ENCODE measurements around the gene C5orf47.

C5orf47 gene, protein sequence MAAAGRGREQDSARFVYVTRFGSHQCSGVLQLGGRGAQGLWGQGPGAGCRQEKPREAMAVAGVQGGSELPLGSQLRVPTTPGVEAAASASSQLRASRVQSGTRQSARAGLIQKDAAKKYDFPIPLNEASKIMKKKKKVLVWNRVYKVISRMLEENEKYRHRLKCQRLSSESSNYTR

DNA sequence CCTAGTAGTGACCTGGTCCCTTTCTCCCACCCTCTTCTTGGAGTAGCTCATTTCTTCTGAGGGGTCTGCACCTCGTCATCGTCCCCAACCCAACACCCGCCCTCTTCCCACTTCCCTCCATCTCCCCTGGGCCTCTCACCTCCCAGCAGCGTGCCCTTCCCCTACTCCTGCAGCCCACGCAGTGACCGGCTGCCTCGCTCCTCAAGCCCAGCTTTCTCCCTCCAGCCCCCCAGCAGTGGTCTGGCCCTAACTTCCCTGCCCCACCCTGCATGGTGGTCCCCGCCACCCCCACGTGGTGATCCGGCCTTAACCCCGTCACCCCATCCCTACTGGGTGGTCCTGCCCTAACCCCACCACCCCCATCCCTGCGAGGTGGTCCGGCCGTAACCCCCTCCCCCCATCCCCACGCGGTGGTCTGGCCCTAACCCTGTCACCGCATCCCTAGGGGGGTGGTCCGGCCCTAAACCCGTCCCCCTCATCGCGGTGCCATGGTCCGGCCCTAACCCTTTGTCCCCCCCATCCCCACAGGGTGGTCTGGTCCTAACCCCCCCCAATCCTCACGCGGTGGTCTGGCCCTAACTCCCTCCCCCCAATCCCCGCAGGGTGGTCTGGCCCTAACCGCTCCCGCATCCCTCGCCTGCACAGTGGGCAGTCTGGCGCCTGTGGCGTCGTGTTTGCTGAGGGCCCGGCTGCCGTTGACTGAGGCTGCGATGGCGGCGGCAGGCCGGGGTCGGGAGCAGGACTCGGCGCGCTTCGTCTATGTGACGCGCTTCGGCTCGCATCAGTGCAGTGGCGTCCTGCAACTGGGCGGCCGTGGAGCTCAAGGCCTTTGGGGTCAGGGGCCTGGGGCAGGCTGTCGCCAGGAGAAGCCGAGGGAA lies at the start of gene C5orf47:
Gene C5orf47, plus strand, starts transcription at position 617 of the 878 bp plus-strand sequence. Its CDS starts 94 bp downstream, at position 711.
- H3K36me3 ChIP-seq: no peaks in the 10 kb centered on the region
- H3K9me3 ChIP-seq (replicated peaks in 1 of 11): peaks cover 0 to 13% (median 8%) of the 10 kb centered on the region in 11 experiments; a peak in 10 of 22 replicates
- no peak within 1 kb of the TSS for H3K27ac ChIP-seq
- H3K4me3 ChIP-seq: no peak within 1 kb of the TSS
- H3K4me1 ChIP-seq: no peaks in the 10 kb centered on the region
- no peaks in the 10 kb centered on the region for H3K27me3 ChIP-seq
- no peaks in the 10 kb centered on the region for H4K20me1 ChIP-seq
- H3K9ac ChIP-seq: no peak within 1 kb of the TSS
- H3K4me2 ChIP-seq: no peak within 1 kb of the TSS
- no peak for TF ChIP-seq Cebpa-rat (IDR thresholded peaks at IDR 0.05)

DNA sequence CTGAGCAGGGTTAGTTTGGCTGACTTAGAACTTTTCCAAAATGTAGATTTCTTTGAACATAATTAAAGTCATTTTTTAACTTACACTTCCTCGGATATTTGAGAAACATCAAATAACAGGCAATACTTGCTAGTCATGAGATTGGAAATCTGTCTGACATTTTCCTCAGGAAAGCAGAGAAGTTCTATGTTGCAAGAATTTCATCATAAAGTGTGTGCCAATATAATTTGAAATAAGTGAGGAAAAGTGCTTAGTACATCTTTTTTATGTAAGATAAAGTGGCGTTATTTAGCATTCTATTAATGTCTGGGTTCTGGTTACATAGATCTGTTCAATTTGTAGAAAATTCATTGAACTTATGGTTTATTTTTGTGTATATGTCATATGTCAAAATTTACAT lies 48.7 kb upstream of the C5orf47 start:
- H3K36me3 ChIP-seq: peaks cover 0 to 64% (median 7%) of the 10 kb centered on the region in 11 experiments; a peak in 12 of 22 replicates
- H3K9me3 ChIP-seq (replicated peaks in 1 of 11): no peaks in the 10 kb centered on the region
- H4K20me1 ChIP-seq: peaks cover 0 to 96% (median 0%) of the 10 kb centered on the region in 11 experiments; a peak in 6 of 22 replicates
- no peak overlapping the region for H3K27ac ChIP-seq
- H3K9ac ChIP-seq: no peak overlapping the region
- no peak overlapping the region for H3K4me3 ChIP-seq
- no peak overlapping the region for H3K4me2 ChIP-seq
- TF ChIP-seq Cebpa-rat (IDR thresholded peaks at IDR 0.05): no peak
- H3K27me3 ChIP-seq: no peaks in the 10 kb centered on the region
- peaks cover 0 to 7% (median 0%) of the 10 kb centered on the region in 10 experiments; a peak in 1 of 20 replicates for H3K4me1 ChIP-seq

DNA sequence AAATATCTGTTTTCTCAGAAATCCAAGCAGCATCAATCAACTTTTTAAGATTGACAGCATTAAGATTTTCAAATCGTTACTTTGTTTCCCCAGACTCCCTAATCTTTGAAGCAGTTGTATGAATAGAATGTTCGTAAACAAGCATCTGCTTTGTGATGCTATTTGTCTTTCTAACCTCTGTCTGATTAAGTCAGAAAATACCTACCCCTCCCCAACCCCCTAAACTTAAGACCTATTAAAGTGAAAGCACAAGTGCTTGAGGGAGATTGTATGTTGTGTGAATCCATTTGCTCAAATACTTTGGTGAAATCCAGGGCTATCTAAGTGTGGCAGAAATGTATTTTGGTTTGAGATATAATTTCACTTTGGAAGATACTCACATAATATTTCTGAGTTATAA lies 47.9 kb upstream of the C5orf47 start:
- H3K4me2 ChIP-seq: no peak overlapping the region
- H4K20me1 ChIP-seq: peaks cover 0 to 97% (median 0%) of the 10 kb centered on the region in 11 experiments; a peak in 6 of 22 replicates
- H3K4me1 ChIP-seq: peaks cover 0 to 7% (median 0%) of the 10 kb centered on the region in 10 experiments; a peak in 1 of 20 replicates
- no peak overlapping the region for H3K4me3 ChIP-seq
- H3K36me3 ChIP-seq: peaks cover 0 to 65% (median 8%) of the 10 kb centered on the region in 11 experiments; a peak in 14 of 22 replicates
- H3K27ac ChIP-seq: no peak overlapping the region
- TF ChIP-seq Cebpa-rat (IDR thresholded peaks at IDR 0.05): no peak
- H3K9me3 ChIP-seq (replicated peaks in 1 of 11): no peaks in the 10 kb centered on the region
- no peaks in the 10 kb centered on the region for H3K27me3 ChIP-seq
- H3K9ac ChIP-seq: no peak overlapping the region

DNA sequence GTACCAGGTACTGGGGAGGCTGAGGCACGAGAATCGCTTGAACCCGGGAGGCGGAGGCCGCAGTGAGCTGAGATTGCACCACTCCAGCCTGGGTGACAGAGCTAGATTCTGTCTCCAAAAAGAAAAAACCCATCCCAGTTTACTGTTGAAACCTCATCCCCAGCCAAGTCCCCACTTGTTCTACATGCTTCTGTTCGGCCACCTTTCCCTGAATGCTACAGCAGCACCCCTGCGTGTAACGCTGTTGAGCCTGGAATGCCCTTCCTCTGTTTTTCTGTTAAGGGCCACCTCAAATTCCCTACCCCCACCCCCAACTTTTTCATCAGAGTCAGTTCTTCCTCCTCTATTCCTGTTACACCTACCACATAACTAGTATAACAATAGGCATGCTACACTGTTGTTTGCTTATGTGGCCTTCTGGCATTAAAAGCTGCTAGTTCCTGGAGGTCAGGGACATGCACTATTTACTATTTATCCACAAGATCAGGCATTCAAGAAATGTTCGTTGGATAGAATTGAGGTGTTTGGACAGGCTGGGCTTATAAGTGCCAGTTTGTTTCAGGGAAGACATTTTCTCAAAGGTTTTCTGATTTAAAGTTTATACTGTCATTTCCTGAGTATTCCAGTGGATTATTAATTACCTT lies 47.1 kb upstream of the C5orf47 start:
- Histone ChIP-seq H3K27ac (no peak overlapping the region), H4K20me1 (peaks cover 0 to 90% (median 0%) of the 10 kb centered on the region in 11 experiments; a peak in 6 of 22 replicates), H3K9me3 (replicated peaks in 1 of 11) (no peaks in the 10 kb centered on the region), H3K4me2 (no peak overlapping the region), H3K9ac (no peak overlapping the region), H3K27me3 (no peaks in the 10 kb centered on the region), H3K4me1 (peaks cover 0 to 7% (median 0%) of the 10 kb centered on the region in 10 experiments; a peak in 1 of 20 replicates), H3K4me3 (no peak overlapping the region), H3K36me3 (peaks cover 0 to 68% (median 10%) of the 10 kb centered on the region in 11 experiments; a peak in 15 of 22 replicates)
- TF ChIP-seq Cebpa-rat (IDR thresholded peaks at IDR 0.05): no peak

DNA sequence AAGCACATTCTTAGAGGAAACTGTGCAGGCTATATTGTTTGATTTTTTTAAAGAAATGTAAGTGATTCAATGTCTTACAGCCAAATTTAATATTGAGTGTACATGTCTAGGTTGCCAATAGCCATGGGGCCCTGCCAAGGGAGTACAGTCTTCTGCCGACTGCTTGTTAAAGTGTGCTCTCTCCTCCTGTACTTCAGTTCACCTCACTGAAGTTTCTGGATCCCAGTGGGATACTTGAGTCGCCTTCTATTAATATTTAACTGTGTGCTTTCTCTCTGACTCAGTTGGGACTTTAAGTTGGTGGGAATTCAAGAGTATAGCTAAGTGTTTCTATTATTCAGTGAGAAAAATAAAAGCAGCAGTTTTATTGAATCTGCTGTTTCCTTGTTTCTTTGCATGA lies 44.5 kb upstream of the C5orf47 start:
- Histone ChIP-seq H3K27me3 (no peaks in the 10 kb centered on the region), H3K4me2 (no peak overlapping the region), H4K20me1 (peaks cover 0 to 85% (median 0%) of the 10 kb centered on the region in 11 experiments; a peak in 5 of 22 replicates), H3K9me3 (replicated peaks in 1 of 11) (no peaks in the 10 kb centered on the region), H3K9ac (no peak overlapping the region), H3K27ac (no peak overlapping the region), H3K4me3 (no peak overlapping the region), H3K36me3 (peaks cover 0 to 78% (median 15%) of the 10 kb centered on the region in 11 experiments; a peak in 15 of 22 replicates), H3K4me1 (peaks cover 0 to 7% (median 0%) of the 10 kb centered on the region in 10 experiments; a peak in 1 of 20 replicates)
- no peak for TF ChIP-seq Cebpa-rat (IDR thresholded peaks at IDR 0.05)

DNA sequence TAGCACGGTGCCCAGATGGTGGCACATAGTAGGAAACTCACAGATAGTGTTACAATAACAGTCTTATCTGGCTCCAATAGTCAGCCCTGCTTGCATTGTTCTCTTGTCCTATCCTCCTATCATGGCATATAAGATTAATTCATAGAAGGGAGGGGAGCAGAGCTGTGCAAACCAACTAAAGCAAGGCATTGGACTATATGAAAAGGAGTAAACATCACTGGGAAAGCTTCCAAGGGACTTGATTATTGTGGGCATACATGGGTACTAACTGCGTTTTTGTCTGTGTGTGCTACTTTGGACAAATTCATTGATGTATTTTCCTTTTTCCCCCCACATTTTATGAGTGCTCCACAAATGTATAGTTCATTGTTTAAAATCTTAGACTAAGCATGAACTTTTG lies 43.8 kb upstream of the C5orf47 start:
- H3K4me3 ChIP-seq: no peak overlapping the region
- TF ChIP-seq Cebpa-rat (IDR thresholded peaks at IDR 0.05): no peak
- no peak overlapping the region for H3K27ac ChIP-seq
- H3K36me3 ChIP-seq: peaks cover 0 to 78% (median 21%) of the 10 kb centered on the region in 11 experiments; a peak in 17 of 22 replicates
- H3K27me3 ChIP-seq: no peaks in the 10 kb centered on the region
- H3K4me2 ChIP-seq: no peak overlapping the region
- H4K20me1 ChIP-seq: peaks cover 0 to 82% (median 0%) of the 10 kb centered on the region in 11 experiments; a peak in 5 of 22 replicates
- H3K9me3 ChIP-seq (replicated peaks in 1 of 11): no peaks in the 10 kb centered on the region
- no peak overlapping the region for H3K9ac ChIP-seq
- peaks cover 0 to 7% (median 0%) of the 10 kb centered on the region in 10 experiments; a peak in 1 of 20 replicates for H3K4me1 ChIP-seq

DNA sequence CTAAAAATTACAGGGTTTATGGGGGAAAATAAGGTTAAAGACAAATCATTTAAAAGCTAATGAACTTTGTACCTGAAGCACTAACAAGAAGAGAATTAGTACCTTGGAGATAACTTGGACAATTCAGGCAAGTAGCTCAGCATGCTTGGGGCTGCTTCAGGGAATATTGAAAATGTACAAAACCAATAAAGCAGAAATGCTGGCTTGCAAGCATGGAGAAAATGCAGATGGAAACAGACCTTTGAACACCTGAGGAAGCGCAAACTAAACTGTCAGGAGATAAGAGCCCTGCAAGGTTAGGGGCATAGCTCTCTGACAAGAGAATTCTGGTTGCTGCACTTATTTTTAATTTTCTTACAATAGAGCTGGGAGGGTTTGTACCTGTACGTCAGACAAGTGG lies 42.6 kb upstream of the C5orf47 start:
- no peak overlapping the region for H3K4me2 ChIP-seq
- no peak overlapping the region for H3K4me3 ChIP-seq
- H4K20me1 ChIP-seq: peaks cover 0 to 71% (median 0%) of the 10 kb centered on the region in 11 experiments; a peak in 6 of 22 replicates
- H3K27ac ChIP-seq: no peak overlapping the region
- H3K9me3 ChIP-seq (replicated peaks in 1 of 11): no peaks in the 10 kb centered on the region
- H3K9ac ChIP-seq: no peak overlapping the region
- H3K4me1 ChIP-seq: peaks cover 0 to 7% (median 0%) of the 10 kb centered on the region in 10 experiments; a peak in 1 of 20 replicates
- no peak for TF ChIP-seq Cebpa-rat (IDR thresholded peaks at IDR 0.05)
- H3K36me3 ChIP-seq: peaks cover 0 to 84% (median 32%) of the 10 kb centered on the region in 11 experiments; a peak in 19 of 22 replicates
- H3K27me3 ChIP-seq: no peaks in the 10 kb centered on the region

DNA sequence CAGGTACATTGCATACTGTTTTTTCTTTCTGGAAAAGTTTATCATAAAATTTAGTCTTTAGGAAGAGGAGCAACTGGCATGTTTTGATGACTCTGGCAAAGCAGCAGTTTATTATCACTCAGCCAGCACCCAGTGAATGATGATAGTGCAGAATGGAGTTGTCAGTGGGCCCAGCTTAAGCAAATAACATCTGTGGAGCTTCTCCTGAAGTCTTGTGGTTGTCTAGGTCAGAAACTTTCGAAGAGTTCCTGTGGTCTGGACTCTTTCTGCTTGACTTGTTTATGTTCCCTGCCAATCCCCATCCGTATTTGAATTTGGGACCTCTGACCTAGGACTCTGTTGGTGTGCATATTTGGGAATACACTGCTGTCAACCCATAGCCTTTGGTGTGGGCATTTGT lies 38.1 kb upstream of the C5orf47 start:
- no peaks in the 10 kb centered on the region for H3K27me3 ChIP-seq
- no peak overlapping the region for H3K27ac ChIP-seq
- H3K4me1 ChIP-seq: peaks cover 0 to 14% (median 0%) of the 10 kb centered on the region in 10 experiments; a peak in 4 of 20 replicates
- H3K4me2 ChIP-seq: no peak overlapping the region
- TF ChIP-seq Cebpa-rat (IDR thresholded peaks at IDR 0.05): no peak
- no peak overlapping the region for H3K9ac ChIP-seq
- peaks cover 11 to 100% (median 67%) of the 10 kb centered on the region in 11 experiments; a peak in 20 of 22 replicates for H3K36me3 ChIP-seq
- H3K4me3 ChIP-seq: no peak overlapping the region
- H4K20me1 ChIP-seq: peaks cover 0 to 52% (median 0%) of the 10 kb centered on the region in 11 experiments; a peak in 4 of 22 replicates
- no peaks in the 10 kb centered on the region for H3K9me3 ChIP-seq (replicated peaks in 1 of 11)
